Body of pancreas (tissue), 4 donors: ENCODE data around the gene CALHM5.

Source experiments
- POLR2A ChIP-seq, 3 donors: fragments of 450-650 bp; IDR thresholded peaks; one replicate each; pipeline ENCODE4 v1.6.1; 2016; ENCODE audit warnings: antibody characterized with exemption in 3 of 3, mild to moderate bottlenecking in 2 of 3
- TF ChIP-seq, protein P1 (sequence below), 7 experiments: fragments of 450-650 bp in 4 of 7; fragments of 200-600 bp in 3 of 7; sonication (generic) in 3 of 7; IDR thresholded peaks; one replicate each; pipeline ENCODE4 v1.5.1; 2016 to 2019; ENCODE audit warnings: antibody characterized with exemption in 7 of 7

GRCh38 chr6:116465246-116465645, 46.2 kb upstream of the CALHM5 start:
- TF ChIP-seq, protein P1, sequence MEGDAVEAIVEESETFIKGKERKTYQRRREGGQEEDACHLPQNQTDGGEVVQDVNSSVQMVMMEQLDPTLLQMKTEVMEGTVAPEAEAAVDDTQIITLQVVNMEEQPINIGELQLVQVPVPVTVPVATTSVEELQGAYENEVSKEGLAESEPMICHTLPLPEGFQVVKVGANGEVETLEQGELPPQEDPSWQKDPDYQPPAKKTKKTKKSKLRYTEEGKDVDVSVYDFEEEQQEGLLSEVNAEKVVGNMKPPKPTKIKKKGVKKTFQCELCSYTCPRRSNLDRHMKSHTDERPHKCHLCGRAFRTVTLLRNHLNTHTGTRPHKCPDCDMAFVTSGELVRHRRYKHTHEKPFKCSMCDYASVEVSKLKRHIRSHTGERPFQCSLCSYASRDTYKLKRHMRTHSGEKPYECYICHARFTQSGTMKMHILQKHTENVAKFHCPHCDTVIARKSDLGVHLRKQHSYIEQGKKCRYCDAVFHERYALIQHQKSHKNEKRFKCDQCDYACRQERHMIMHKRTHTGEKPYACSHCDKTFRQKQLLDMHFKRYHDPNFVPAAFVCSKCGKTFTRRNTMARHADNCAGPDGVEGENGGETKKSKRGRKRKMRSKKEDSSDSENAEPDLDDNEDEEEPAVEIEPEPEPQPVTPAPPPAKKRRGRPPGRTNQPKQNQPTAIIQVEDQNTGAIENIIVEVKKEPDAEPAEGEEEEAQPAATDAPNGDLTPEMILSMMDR (IDR thresholded peaks at IDR 0.05), result no peak
- TF ChIP-seq POLR2A (IDR thresholded peaks at IDR 0.05), result no peak
